Body of pancreas (tissue), 4 donors: ENCODE measurements around the gene PRSS33. TPM values are rescaled to one million over a fixed set of nuclear protein-coding genes. Genes with fewer than 3 reads are reported as not detected.
A peak's percentile ranks its signal among the peaks of the same experiment; 100 is the strongest.

Experiments used
- ATAC-seq: fragments of 150-250 bp; one replicate; pipeline ENCODE4 v1.9.1; 2016
- DNase-seq, 4 donors: peaks; one replicate each; pipeline ENCODE4 v3.0.0-alpha.2; 2019
- H3K27ac ChIP-seq, 4 donors: fragments of 200-600 bp; sonication (generic); 1 replicate in 3 of 4; 2 replicates in 1 of 4; pipeline versions ENCODE4 v1.5.1 to v1.6.1; 2016 to 2019; ENCODE audit warnings: mild to moderate bottlenecking in 1 of 4, mixed read lengths in 1 of 4, moderate library complexity in 1 of 4
- H3K27me3 ChIP-seq, 2 donors: fragments of 200-600 bp; sonication (generic); one replicate each; pipeline ENCODE4 v1.6.0; 2016; ENCODE audit warnings: mild to moderate bottlenecking in 1 of 2
- H3K36me3 ChIP-seq, 2 donors: fragments of 200-600 bp; sonication (generic); replicated peaks in 1 of 2; 2 replicates each; pipeline ENCODE4 v1.5.1; 2016; ENCODE audit warnings: low read depth in 2 of 2; ENCODE audit not compliant: insufficient read depth in 1 of 2
- H3K4me1 ChIP-seq: fragments of 200-600 bp; sonication (generic); one replicate; pipeline ENCODE4 v1.6.0; 2016
- H3K4me3 ChIP-seq, 2 donors: fragments of 200-600 bp; sonication (generic); 1 replicate in 1 of 2; 2 replicates in 1 of 2; pipeline ENCODE4 v1.5.1; 2016 to 2019
- H3K9me3 ChIP-seq, 3 donors: fragments of 200-600 bp; sonication (generic); 1 replicate in 2 of 3; 2 replicates in 1 of 3; pipeline ENCODE4 v1.5.1; 2016
- POLR2A ChIP-seq, 3 donors: fragments of 450-650 bp; IDR thresholded peaks; one replicate each; pipeline ENCODE4 v1.6.1; 2016; ENCODE audit warnings: antibody characterized with exemption in 3 of 3, mild to moderate bottlenecking in 2 of 3
- WGBS, 2 donors: methylation state at CpG; one replicate each; pipeline ENCODE4 v1.1.5; 2017; 5-methylcytosine and 5-hydroxymethylcytosine counted together
- intact Hi-C: fragments of 100-400 bp; cut with DNase I; formaldehyde crosslinking; loops from one replicate; pipeline ENCODE4 v1.15.1; 2023
- total RNA-seq, 2 donors: library from RNA; depleted of rRNA; stranded (reverse); fragments of >200 nt; gene quantifications; one replicate each; pipeline ENCODE4 v1.1.0, GENCODE V29; 2016
- TF ChIP-seq, protein P1 (sequence below), 7 experiments: fragments of 450-650 bp in 4 of 7; fragments of 200-600 bp in 3 of 7; sonication (generic) in 3 of 7; IDR thresholded peaks; one replicate each; pipeline ENCODE4 v1.5.1; 2016 to 2019; ENCODE audit warnings: antibody characterized with exemption in 7 of 7

PRSS33 gene
- total RNA-seq, 2 donors from 2014 or later, result not detected

DNA sequence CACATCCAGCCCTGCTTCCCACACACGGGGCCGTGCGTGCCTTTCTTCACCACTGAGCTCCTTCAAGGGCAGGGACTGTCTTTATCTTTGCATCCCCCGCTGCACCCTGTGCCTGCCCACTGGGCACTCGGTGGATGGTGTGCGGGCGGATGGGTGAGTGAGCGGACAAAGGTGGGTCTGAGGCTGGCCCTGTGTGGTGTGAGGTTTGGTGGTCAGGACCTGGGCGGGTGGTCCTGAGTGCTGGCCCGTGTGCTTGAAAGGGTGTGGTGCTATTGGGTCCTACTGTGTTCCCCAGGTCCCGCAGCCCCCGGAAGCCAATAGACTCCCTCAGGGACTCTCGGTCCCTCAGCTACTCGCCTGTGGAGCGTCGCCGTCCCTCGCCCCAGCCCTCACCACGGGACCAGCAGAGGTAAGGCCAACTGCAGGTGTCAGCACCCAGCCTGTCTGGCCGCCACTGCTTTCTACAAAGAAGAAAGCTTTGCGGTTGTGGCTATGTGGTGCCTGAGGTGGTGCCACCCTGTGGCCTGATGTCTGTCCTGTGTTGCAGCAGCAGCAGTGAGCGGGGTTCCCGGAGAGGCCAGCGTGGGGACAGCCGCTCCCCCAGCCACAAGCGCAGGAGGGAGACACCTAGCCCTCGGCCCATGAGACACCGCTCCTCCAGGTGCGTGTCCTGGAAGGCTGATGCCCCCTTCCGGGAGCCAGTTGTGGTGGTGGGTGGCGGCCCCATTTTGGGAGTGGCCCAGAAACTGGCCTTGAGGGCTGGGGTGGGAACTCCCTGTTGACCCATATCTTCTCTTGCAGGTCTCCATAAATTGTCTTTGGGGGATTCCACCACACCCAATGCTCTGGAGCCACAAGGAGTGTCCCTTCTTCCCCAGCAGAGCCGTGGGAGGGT lies 17.1 kb downstream of the PRSS33 start:
- DNase-seq, result peak in 1 of 4 donors; percentile 7
- H3K27ac ChIP-seq, result no peak overlapping the region
- no peaks in the 10 kb centered on the region for H3K27me3 ChIP-seq
- 86 to 88% methylated on average over 25 to 32 of the region's 32 CpGs for WGBS, 2 donors
- H3K9me3 ChIP-seq, result no peaks in the 10 kb centered on the region
- ATAC-seq, result no peak
- H3K36me3 ChIP-seq, result peaks cover 26 to 42% of the 10 kb centered on the region in 2 donors
- no peak overlapping the region for H3K4me3 ChIP-seq
- TF ChIP-seq, protein P1, sequence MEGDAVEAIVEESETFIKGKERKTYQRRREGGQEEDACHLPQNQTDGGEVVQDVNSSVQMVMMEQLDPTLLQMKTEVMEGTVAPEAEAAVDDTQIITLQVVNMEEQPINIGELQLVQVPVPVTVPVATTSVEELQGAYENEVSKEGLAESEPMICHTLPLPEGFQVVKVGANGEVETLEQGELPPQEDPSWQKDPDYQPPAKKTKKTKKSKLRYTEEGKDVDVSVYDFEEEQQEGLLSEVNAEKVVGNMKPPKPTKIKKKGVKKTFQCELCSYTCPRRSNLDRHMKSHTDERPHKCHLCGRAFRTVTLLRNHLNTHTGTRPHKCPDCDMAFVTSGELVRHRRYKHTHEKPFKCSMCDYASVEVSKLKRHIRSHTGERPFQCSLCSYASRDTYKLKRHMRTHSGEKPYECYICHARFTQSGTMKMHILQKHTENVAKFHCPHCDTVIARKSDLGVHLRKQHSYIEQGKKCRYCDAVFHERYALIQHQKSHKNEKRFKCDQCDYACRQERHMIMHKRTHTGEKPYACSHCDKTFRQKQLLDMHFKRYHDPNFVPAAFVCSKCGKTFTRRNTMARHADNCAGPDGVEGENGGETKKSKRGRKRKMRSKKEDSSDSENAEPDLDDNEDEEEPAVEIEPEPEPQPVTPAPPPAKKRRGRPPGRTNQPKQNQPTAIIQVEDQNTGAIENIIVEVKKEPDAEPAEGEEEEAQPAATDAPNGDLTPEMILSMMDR (IDR thresholded peaks at IDR 0.05), result no peak
- no peak for TF ChIP-seq POLR2A (IDR thresholded peaks at IDR 0.05)
- intact Hi-C loops, result no loop called here
- peaks cover 12% of the 10 kb centered on the region for H3K4me1 ChIP-seq

DNA sequence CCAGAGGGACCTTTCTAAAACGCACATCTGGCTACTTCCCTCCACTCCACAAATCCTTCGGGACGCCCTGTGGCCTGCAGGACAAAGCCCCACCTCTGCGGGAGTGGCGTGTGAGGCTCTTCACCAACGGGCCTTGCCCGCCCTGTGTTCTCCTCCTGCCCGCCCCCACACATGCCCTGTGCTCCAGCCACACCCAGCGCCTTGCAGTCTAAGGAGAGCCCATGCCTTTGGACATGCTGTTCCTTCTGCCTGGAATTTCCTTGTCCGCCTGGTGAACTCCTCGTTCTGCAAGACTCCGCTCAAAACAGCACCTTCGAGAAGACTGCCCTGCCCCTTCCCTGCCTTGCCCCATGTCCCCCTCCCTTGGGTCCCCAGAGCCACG lies 17.7 kb downstream of the PRSS33 start:
- no peak overlapping the region for H3K27ac ChIP-seq
- H3K27me3 ChIP-seq, result no peaks in the 10 kb centered on the region

DNA sequence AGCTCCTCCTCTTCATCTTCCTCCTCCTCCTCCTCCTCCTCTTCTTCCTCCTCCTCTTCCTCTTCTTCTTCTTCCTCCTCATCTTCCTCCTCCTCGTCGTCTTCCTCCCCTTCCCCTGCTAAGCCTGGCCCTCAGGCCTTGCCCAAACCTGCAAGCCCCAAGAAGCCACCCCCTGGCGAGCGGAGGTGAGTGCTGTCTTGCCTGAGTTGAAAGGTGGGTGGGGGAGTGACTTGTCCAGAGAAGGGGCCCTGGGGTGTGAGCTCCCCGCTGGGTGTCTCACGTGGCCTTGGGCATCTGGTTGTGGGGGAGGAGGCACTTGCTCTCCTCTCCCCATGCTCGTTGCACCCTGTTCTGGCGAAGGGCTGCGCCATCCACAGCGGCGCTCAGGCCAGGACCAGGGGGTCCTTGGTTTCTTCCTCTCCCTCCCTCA lies 18.2 kb downstream of the PRSS33 start:
- intact Hi-C loops, result no loop called here
- WGBS, 2 donors, result 84 to 90% methylated on average over 10 to 11 of the region's 11 CpGs
- Histone ChIP-seq H3K4me1 (peaks cover 11% of the 10 kb centered on the region), H3K4me3 (no peak overlapping the region), H3K9me3 (no peaks in the 10 kb centered on the region), H3K27me3 (no peaks in the 10 kb centered on the region), H3K36me3 (peaks cover 27 to 47% of the 10 kb centered on the region in 2 donors), H3K27ac (no peak overlapping the region)
- TF ChIP-seq POLR2A (IDR thresholded peaks at IDR 0.05), result no peak
- TF ChIP-seq, protein P1 (IDR thresholded peaks at IDR 0.05), result no peak
- ATAC-seq (no peak), DNase-seq (no peak)

More for the DNA sequence above, 17.7 kb downstream of the PRSS33 start:
- TF ChIP-seq POLR2A (IDR thresholded peaks at IDR 0.05), result no peak
- TF ChIP-seq, protein P1 (IDR thresholded peaks at IDR 0.05), result no peak
- DNase-seq, result no peak
- no peak overlapping the region for H3K4me3 ChIP-seq
- intact Hi-C loops, result no loop called here
- peaks cover 11% of the 10 kb centered on the region for H3K4me1 ChIP-seq
- WGBS, 2 donors, result 79 to 85% methylated on average over 14 of the region's 14 CpGs
- ATAC-seq, result no peak
- H3K9me3 ChIP-seq, result no peaks in the 10 kb centered on the region
- H3K36me3 ChIP-seq, result peaks cover 26 to 43% of the 10 kb centered on the region in 2 donors

DNA sequence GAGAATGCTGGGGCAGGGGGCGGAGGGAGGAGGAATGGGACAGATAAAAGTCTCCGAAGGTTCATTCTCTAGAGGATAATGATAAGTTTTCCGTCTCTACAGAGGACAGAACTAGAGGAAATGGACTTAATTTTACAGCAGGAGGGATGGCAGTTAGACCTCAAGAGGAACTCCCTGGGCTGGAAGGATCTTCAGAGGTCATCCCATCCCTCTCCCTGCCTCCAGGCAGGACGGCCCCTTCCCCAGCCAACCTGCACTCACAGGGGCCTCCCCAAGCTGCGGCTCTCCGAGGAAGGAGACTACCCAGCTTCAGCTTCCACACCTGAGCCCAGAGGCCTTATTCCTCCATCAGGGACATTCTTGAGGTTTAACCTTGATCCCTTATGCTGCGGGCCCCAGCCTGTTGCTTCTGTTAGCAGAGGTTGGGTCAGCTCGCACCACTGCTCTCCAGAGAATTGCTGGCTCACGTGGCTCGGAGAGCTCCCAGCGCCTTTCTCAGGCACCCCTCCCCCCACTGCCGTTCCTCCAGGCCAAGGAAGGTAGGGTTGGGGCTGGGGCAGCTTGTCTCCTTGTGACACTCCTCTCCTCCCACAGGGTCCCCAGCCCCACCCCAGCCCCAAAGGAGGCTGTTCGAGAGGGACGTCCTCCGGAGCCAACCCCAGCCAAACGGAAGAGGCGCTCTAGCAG lies 18.8 kb downstream of the PRSS33 start:
- no peaks in the 10 kb centered on the region for H3K27me3 ChIP-seq
- peaks cover 33 to 53% of the 10 kb centered on the region in 2 donors for H3K36me3 ChIP-seq
- no peak for ATAC-seq
- no peak overlapping the region for H3K27ac ChIP-seq
- H3K9me3 ChIP-seq, result no peaks in the 10 kb centered on the region
- DNase-seq, result no peak
- no peak overlapping the region for H3K4me3 ChIP-seq
- peaks cover 11% of the 10 kb centered on the region for H3K4me1 ChIP-seq
- intact Hi-C loops, result no loop called here
- 78 to 79% methylated on average over 17 of the region's 17 CpGs for WGBS, 2 donors
- TF ChIP-seq, protein P1 (IDR thresholded peaks at IDR 0.05), result no peak
- no peak for TF ChIP-seq POLR2A (IDR thresholded peaks at IDR 0.05)
